Activated naive CD8-positive, alpha-beta T cell treated with anti-CD3 and anti-CD28 coated beads for 36 hours (primary cell): ENCODE results near the gene ROBO1. TPM values are rescaled to one million over a fixed set of nuclear protein-coding genes. Genes with fewer than 3 reads are reported as not detected.

Source experiments
- DNase-seq: peaks from one replicate; pipeline ENCODE4 v3.0.0; 2021
- H3K27ac Mint-ChIP-seq: one replicate; pipeline ENCODE4 v1.8.0; 2022; ENCODE audit warnings: mild to moderate bottlenecking, moderate library complexity, mixed read lengths
- H3K27me3 Mint-ChIP-seq: one replicate; pipeline ENCODE4 v1.8.0; 2022; ENCODE audit warnings: mild to moderate bottlenecking, mixed read lengths
- H3K36me3 Mint-ChIP-seq: one replicate; pipeline ENCODE4 v1.8.0; 2021; ENCODE audit warnings: mild to moderate bottlenecking, mixed read lengths
- H3K4me1 Mint-ChIP-seq: one replicate; pipeline ENCODE4 v1.8.0; 2021; ENCODE audit warnings: mixed read lengths
- H3K4me3 Mint-ChIP-seq: one replicate; pipeline ENCODE4 v1.8.0; 2022; ENCODE audit warnings: mild to moderate bottlenecking, moderate library complexity, mixed read lengths
- H3K9me3 Mint-ChIP-seq: one replicate; pipeline ENCODE4 v1.8.0; 2022; ENCODE audit warnings: mixed read lengths
- total RNA-seq, 2 experiments: library from RNA; stranded (reverse); gene quantifications; one replicate each; pipeline ENCODE4 v1.2.3, GENCODE V29; 2021

ROBO1 gene
- total RNA-seq, 2 experiments from 2014 or later = 13.8 to 16.5 TPM

- no peak overlapping the region for H3K4me3 Mint-ChIP-seq
- H3K27ac Mint-ChIP-seq = no peak overlapping the region
- no peak for DNase-seq
- peaks cover 22% of the 10 kb centered on the region for H3K4me1 Mint-ChIP-seq
- H3K36me3 Mint-ChIP-seq = no peaks in the 10 kb centered on the region
- H3K9me3 Mint-ChIP-seq = no peaks in the 10 kb centered on the region
- peaks cover 24% of the 10 kb centered on the region for H3K27me3 Mint-ChIP-seq
Measured at GRCh38 chr3:79016587-79017376, 751.0 kb downstream of the ROBO1 start.

DNA sequence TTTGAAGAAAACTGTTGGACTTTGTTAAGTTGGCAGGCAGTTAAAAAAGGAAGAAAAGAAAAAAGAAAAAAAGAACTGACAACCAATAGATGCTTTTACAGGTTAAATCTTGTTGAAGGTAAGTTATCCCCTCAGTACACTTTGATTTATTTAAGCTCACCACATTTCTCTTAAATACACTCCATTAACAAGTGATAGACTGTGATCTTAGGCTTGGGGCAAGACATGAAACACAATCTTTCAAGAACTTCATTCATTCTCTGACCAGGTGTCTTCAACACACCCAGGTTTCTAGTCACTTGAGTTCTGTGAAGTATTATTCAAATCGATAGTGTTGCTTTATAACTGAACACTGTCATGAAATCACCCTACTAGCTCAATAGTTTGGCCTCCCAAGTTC is 751.9 kb downstream of the ROBO1 start:
- H3K27ac Mint-ChIP-seq = no peak overlapping the region
- H3K27me3 Mint-ChIP-seq = peaks cover 24% of the 10 kb centered on the region
- no peak overlapping the region for H3K4me3 Mint-ChIP-seq
- no peaks in the 10 kb centered on the region for H3K36me3 Mint-ChIP-seq
- peaks cover 23% of the 10 kb centered on the region for H3K4me1 Mint-ChIP-seq
- DNase-seq = no peak
- no peaks in the 10 kb centered on the region for H3K9me3 Mint-ChIP-seq

- DNase-seq = no peak
- peaks cover 24% of the 10 kb centered on the region for H3K4me1 Mint-ChIP-seq
- peaks cover 1% of the 10 kb centered on the region for H3K9me3 Mint-ChIP-seq
- no peaks in the 10 kb centered on the region for H3K36me3 Mint-ChIP-seq
- H3K4me3 Mint-ChIP-seq = no peak overlapping the region
- H3K27ac Mint-ChIP-seq = no peak overlapping the region
- peaks cover 13% of the 10 kb centered on the region for H3K27me3 Mint-ChIP-seq
Measured at GRCh38 chr3:79012946-79013362, 754.8 kb downstream of the ROBO1 start.

DNA sequence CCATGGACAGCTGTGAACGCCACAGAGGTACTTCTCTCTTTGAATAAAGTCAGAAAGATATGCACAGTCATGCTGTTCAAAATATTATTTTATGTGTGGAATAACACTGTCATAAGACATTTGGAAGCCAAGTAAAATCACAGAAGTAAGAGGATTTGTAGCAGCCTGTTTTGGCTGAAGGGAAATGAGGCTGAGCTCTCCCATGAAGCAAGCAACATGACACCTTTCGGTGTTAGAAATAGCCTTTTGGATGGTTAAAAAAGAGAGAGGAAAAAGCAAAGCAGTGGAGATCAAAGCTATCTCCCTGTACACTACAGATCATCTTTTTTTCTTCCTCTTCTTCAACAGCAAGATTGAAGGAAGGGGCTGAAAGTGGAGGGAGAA is 755.3 kb downstream of the ROBO1 start:
- H3K27me3 Mint-ChIP-seq = peaks cover 13% of the 10 kb centered on the region
- peaks cover 24% of the 10 kb centered on the region for H3K4me1 Mint-ChIP-seq
- H3K9me3 Mint-ChIP-seq = peaks cover 2% of the 10 kb centered on the region
- H3K36me3 Mint-ChIP-seq = no peaks in the 10 kb centered on the region
- no peak overlapping the region for H3K27ac Mint-ChIP-seq
- no peak for DNase-seq
- no peak overlapping the region for H3K4me3 Mint-ChIP-seq

DNA sequence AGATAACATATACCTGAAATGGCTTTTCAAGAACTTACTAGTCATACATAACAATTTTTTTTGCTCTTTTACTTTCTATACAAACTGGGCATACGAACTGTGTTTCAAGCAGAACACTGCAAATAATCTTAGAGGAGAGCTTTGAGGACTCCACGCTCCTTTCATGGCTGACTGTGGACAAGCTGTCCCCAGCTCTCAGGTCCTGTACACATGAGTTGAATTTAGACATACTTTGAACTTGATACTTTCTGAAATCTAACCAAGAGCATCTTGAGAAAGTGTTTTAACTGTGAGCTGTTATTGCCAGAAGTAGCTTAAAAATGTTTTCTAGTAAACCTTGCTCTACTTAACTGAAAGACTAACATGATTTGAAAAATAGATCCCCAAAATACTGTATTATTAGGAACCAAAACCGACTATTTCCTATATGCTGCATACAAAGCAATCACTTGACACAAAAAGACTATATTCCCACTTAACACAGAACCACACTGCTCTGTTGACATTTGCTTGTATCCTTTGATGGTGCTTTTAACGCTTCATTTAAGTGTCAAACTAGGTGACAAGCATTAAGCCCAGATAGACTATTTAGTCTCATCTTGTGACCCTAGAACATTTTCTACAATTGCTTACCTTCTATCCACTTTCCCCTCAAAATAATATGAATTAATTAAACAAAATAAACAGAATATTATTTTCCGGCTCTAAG is 755.8 kb downstream of the ROBO1 start:
- H3K27ac Mint-ChIP-seq = no peak overlapping the region
- H3K9me3 Mint-ChIP-seq = peaks cover 2% of the 10 kb centered on the region
- DNase-seq = no peak
- H3K36me3 Mint-ChIP-seq = no peaks in the 10 kb centered on the region
- H3K4me3 Mint-ChIP-seq = no peak overlapping the region
- H3K27me3 Mint-ChIP-seq = peaks cover 13% of the 10 kb centered on the region
- H3K4me1 Mint-ChIP-seq = peaks cover 24% of the 10 kb centered on the region

GRCh38 chr3:79009861-79010260 is 757.9 kb downstream of the ROBO1 start:
- Mint-ChIP-seq H3K4me3 (no peak overlapping the region), H3K27me3 (peaks cover 5% of the 10 kb centered on the region), H3K9me3 (peaks cover 2% of the 10 kb centered on the region), H3K27ac (no peak overlapping the region), H3K36me3 (no peaks in the 10 kb centered on the region), H3K4me1 (peaks cover 18% of the 10 kb centered on the region)
- no peak for DNase-seq

DNA sequence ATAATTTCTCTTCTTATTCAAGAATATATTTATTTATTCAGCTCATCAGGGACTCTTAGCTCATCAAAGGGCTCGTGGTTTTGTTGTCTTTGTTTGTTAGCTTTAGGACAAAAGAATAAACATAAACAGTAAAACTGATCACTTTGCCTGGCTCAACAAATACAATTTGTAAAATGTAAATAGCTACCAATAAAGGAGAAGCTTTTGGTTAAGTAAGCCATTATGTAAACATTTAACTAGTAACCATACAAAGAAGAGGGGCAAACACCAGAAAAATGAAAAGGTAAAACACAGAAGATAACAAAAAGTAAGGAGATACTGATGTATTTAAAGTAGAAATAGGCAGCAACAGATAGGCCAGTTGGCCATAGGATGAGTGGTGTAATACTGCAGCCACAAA is 761.7 kb downstream of the ROBO1 start:
- no peak for DNase-seq
- Mint-ChIP-seq H3K27me3 (no peaks in the 10 kb centered on the region), H3K36me3 (no peaks in the 10 kb centered on the region), H3K9me3 (peaks cover 2% of the 10 kb centered on the region), H3K4me1 (peaks cover 7% of the 10 kb centered on the region), H3K27ac (no peak overlapping the region), H3K4me3 (no peak overlapping the region)

GRCh38 chr3:79005084-79005483 is 762.7 kb downstream of the ROBO1 start:
- Mint-ChIP-seq H3K27me3 (no peaks in the 10 kb centered on the region), H3K4me3 (no peak overlapping the region), H3K4me1 (peaks cover 6% of the 10 kb centered on the region), H3K9me3 (peaks cover 2% of the 10 kb centered on the region), H3K36me3 (peaks cover 3% of the 10 kb centered on the region), H3K27ac (no peak overlapping the region)
- no peak for DNase-seq

DNA sequence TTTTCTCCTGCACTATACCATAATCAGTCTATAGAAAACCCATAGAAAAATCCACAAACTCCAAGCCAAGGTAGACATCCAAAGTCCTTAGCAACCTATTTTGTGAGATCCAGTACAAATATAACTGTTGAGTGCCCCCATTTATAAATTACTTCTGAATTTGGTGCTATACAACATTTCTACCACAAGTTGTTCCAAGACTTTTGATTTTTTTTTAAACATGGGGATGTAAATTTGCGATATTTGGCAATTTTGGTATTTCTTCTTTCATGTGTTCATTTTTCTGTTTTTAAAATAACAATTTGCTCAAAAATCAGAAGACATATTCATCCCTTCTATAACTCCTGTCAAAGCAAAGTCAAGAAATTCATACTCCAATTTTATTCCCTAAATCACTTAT is 763.8 kb downstream of the ROBO1 start:
- Mint-ChIP-seq H3K27ac (no peak overlapping the region), H3K9me3 (peaks cover 2% of the 10 kb centered on the region), H3K4me1 (peaks cover 3% of the 10 kb centered on the region), H3K4me3 (no peak overlapping the region), H3K27me3 (no peaks in the 10 kb centered on the region), H3K36me3 (peaks cover 3% of the 10 kb centered on the region)
- no peak for DNase-seq

DNA sequence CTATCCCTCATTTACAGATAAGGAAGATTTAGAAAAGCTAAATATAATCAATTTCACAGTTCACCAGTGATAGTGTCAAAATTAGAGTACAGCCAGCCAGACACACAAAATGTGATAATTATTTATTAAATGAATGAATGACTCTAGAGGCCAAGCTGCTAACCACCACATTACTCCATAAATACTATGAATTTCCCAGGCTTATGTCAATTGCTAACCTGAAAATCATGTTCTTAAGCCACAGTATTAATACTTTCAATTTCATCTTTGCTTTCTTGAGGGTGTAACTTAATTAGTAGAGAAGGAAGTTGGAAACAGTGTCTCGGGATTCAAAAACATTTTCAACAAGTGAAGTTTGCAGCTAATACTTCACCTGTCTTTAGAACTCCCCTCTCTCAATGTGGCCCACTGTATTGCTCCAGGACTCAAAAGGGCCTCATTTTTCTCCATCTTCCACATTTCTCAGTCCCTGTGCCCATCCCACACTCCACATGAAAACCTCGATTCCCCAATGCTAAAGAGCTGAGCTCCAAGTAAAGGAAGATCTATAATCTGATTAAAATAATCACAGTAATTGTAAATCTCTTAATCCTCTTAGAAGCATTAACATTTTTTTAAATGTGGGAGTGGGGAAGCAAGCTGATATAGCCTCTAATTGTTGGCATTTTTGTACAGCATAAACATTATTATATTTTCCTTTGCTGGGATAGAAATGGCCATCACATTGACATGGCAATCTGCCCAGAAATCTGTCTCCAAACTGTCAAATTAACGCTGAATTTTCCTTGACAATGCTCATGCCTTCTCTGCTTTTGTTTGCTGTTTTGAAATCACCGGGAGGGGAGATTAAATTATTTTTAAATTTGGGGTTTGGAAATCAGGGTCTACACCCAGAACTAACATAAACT is 765.1 kb downstream of the ROBO1 start:
- Mint-ChIP-seq H3K9me3 (no peaks in the 10 kb centered on the region), H3K27ac (no peak overlapping the region), H3K4me1 (peaks cover 3% of the 10 kb centered on the region), H3K36me3 (peaks cover 3% of the 10 kb centered on the region), H3K4me3 (no peak overlapping the region), H3K27me3 (no peaks in the 10 kb centered on the region)
- no peak for DNase-seq

GRCh38 chr3:79001255-79001654 is 766.5 kb downstream of the ROBO1 start:
- H3K4me1 Mint-ChIP-seq = peaks cover 3% of the 10 kb centered on the region
- peaks cover under 1% of the 10 kb centered on the region for H3K9me3 Mint-ChIP-seq
- H3K4me3 Mint-ChIP-seq = no peak overlapping the region
- no peak for DNase-seq
- H3K27me3 Mint-ChIP-seq = no peaks in the 10 kb centered on the region
- H3K36me3 Mint-ChIP-seq = peaks cover 3% of the 10 kb centered on the region
- no peak overlapping the region for H3K27ac Mint-ChIP-seq

- Mint-ChIP-seq H3K36me3 (peaks cover 3% of the 10 kb centered on the region), H3K27me3 (no peaks in the 10 kb centered on the region), H3K4me3 (no peak overlapping the region), H3K4me1 (peaks cover 3% of the 10 kb centered on the region), H3K27ac (no peak overlapping the region), H3K9me3 (peaks cover 2% of the 10 kb centered on the region)
- no peak for DNase-seq
Measured at GRCh38 chr3:78999139-78999538, 768.7 kb downstream of the ROBO1 start.

GRCh38 chr3:78995087-78995486 is 772.7 kb downstream of the ROBO1 start:
- no peak overlapping the region for H3K4me3 Mint-ChIP-seq
- H3K9me3 Mint-ChIP-seq = peaks cover 5% of the 10 kb centered on the region
- DNase-seq = no peak
- no peaks in the 10 kb centered on the region for H3K36me3 Mint-ChIP-seq
- H3K27ac Mint-ChIP-seq = no peak overlapping the region
- H3K27me3 Mint-ChIP-seq = no peaks in the 10 kb centered on the region
- H3K4me1 Mint-ChIP-seq = no peaks in the 10 kb centered on the region

- Mint-ChIP-seq H3K36me3 (no peaks in the 10 kb centered on the region), H3K9me3 (peaks cover 5% of the 10 kb centered on the region), H3K4me3 (no peak overlapping the region), H3K27ac (no peak overlapping the region), H3K4me1 (no peaks in the 10 kb centered on the region), H3K27me3 (no peaks in the 10 kb centered on the region)
- no peak for DNase-seq
Measured at GRCh38 chr3:78994174-78995027, 773.4 kb downstream of the ROBO1 start.
